Activated naive CD4-positive, alpha-beta T cell treated with anti-CD3 and anti-CD28 coated beads, Interleukin-2, amount 50 U/mL, for 16 hours (primary cell): ENCODE measurements around the gene STOML2.

Source experiments
- DNase-seq: peaks from one replicate; pipeline ENCODE4 v3.0.0-alpha.2; 2020

The STOML2 gene

GRCh38 chr9:35107297-35108290 is 4.7 kb upstream of the STOML2 start:
- no peak for DNase-seq

- no peak for DNase-seq
These were observed 3.4 kb upstream of the STOML2 start for GRCh38 chr9:35106343-35106730.

GRCh38 chr9:35105571-35106342 is 2.8 kb upstream of the STOML2 start:
- DNase-seq: no peak

GRCh38 chr9:35105126-35105525 is 2.2 kb upstream of the STOML2 start:
- DNase-seq: no peak

- DNase-seq: no peak
These were observed 1.7 kb upstream of the STOML2 start for GRCh38 chr9:35104586-35104985.

GRCh38 chr9:35103660-35104191 is 795 bp upstream of the STOML2 start:
- no peak for DNase-seq

GRCh38 chr9:35102465-35102768 is 514 bp downstream of the STOML2 start:
- no peak for DNase-seq

- no peak for DNase-seq
These were observed 5.4 kb downstream of the STOML2 start for GRCh38 chr9:35097573-35097972.

- DNase-seq: peak; percentile 93
These were observed 6.7 kb downstream of the STOML2 start, which contains the start of gene PIGO for GRCh38 chr9:35096035-35096849. Gene PIGO (minus strand): TSS chr9:35096591. CDS start chr9:35095565, 1,026 bp downstream.

- DNase-seq: no peak
These were observed 11.4 kb downstream of the STOML2 start for GRCh38 chr9:35091536-35091935.

GRCh38 chr9:35089434-35089833 is 13.5 kb downstream of the STOML2 start:
- DNase-seq: no peak

- DNase-seq: no peak
These were observed 17.9 kb downstream of the STOML2 start for GRCh38 chr9:35085078-35085477.

GRCh38 chr9:35079426-35080341 is 23.2 kb downstream of the STOML2 start, which contains the start of gene FANCG:
Gene FANCG (minus strand): TSS chr9:35079942. CDS start chr9:35079524, 418 bp downstream.
- peak; percentile 83 for DNase-seq

- DNase-seq: no peak
These were observed 23.9 kb downstream of the STOML2 start for GRCh38 chr9:35079041-35079425.

GRCh38 chr9:35078066-35078465 is 24.9 kb downstream of the STOML2 start:
- no peak for DNase-seq

- no peak for DNase-seq
These were observed 26.1 kb downstream of the STOML2 start for GRCh38 chr9:35076848-35077247.

GRCh38 chr9:35075358-35075757 is 27.6 kb downstream of the STOML2 start:
- no peak for DNase-seq

GRCh38 chr9:35074791-35075190 is 28.1 kb downstream of the STOML2 start:
- DNase-seq: no peak

GRCh38 chr9:35074141-35074540 is 28.8 kb downstream of the STOML2 start:
- no peak for DNase-seq

- DNase-seq: no peak
These were observed 29.7 kb downstream of the STOML2 start for GRCh38 chr9:35073279-35073612.

- DNase-seq: peak; percentile 98
These were observed 30.3 kb downstream of the STOML2 start, which contains the start of gene VCP for GRCh38 chr9:35072461-35073278. Gene VCP (minus strand): TSS chr9:35072625. CDS start chr9:35072353, 272 bp downstream.
